Psoas muscle (tissue), 8 donors: ENCODE measurements around the gene PGP. TPM values are rescaled to one million over a fixed set of nuclear protein-coding genes. Genes with fewer than 3 reads are reported as not detected.

Experiments
- ATAC-seq, 4 donors: fragments of 200-7000 bp; cut with Tn5 transposase; one replicate each; pipeline ENCODE4 v1.9.1; 2020; ENCODE audit warnings: moderate library complexity in 3 of 4, mild to moderate bottlenecking in 2 of 4
- DNase-seq, 2 donors: peaks; one replicate each; pipeline ENCODE4 v3.0.0-alpha.2; 2020
- H3K27ac ChIP-seq: fragments of 200-600 bp; one replicate; pipeline ENCODE4 v1.8.0; 2022
- H3K27me3 ChIP-seq, 3 donors: fragments of 200-600 bp in 1 of 3; one replicate each; pipeline versions ENCODE4 v1.6.1 to v1.8.0; 2013 to 2022; ENCODE audit warnings: low read length in 2 of 3, mild to moderate bottlenecking in 2 of 3, moderate library complexity in 1 of 3; ENCODE audit not compliant: insufficient read depth in 3 of 3
- H3K36me3 ChIP-seq, 2 donors: fragments of 200-600 bp in 1 of 2; one replicate each; pipeline versions ENCODE4 v1.6.1 to v1.8.0; 2013 to 2022; ENCODE audit warnings: low read depth in 1 of 2, mild to moderate bottlenecking in 1 of 2, moderate library complexity in 1 of 2; ENCODE audit not compliant: insufficient read depth in 1 of 2
- H3K4me1 ChIP-seq: fragments of 200-600 bp; one replicate; pipeline ENCODE4 v1.8.0; 2022
- H3K4me3 ChIP-seq: fragments of 200-600 bp; one replicate; pipeline ENCODE4 v1.8.0; 2022; ENCODE audit warnings: mild to moderate bottlenecking
- H3K9me3 ChIP-seq: fragments of 200-600 bp; one replicate; pipeline ENCODE4 v1.8.0; 2022
- WGBS, 3 donors: extraction: QIAGEN DNeasy Blood & Tissue Kit; methylation state at CpG; one replicate each; pipeline versions ENCODE4 v1.1.6 to v1.1.7; 2013; 5-methylcytosine and 5-hydroxymethylcytosine counted together
- intact Hi-C, 2 donors: fragments of 100-400 bp; cut with DNase I; formaldehyde crosslinking; loops; one replicate each; pipeline versions ENCODE4 v1.11.0 to v1.14.2; 2022
- polyA plus RNA-seq, 3 donors: library from polyadenylated mRNA; stranded (reverse); fragments of 200-250 nt; gene quantifications; one replicate each; pipeline ENCODE4 v1.2.3, GENCODE V29; 2013
- total RNA-seq, 4 donors: library from RNA; stranded (reverse); fragmentation: NEBNext Ultra II Directional in 2 of 4; extraction: Animal tissue kit (Norgen Biotek cat#: 25700) in 2 of 4; gene quantifications; one replicate each; pipeline versions ENCODE4 v1.2.1 to v1.2.4, GENCODE V29; 2021 to 2023
- TF ChIP-seq, protein P1 (sequence below): fragments of 200-600 bp; IDR thresholded peaks from one replicate; pipeline ENCODE4 v1.8.0; 2022; ENCODE audit warnings: antibody characterized with exemption
- donor health status: healthy with polysubstance abuse.
- donor health status: DM: no; HTN: no; CAD: no; lungs with moderate emphysema.
- donor health status: Bipolar disorder and iron deficiency.
- donor health status: healthy.
- donor health status: DM: yes; HTN: yes; CAD: no.
- donor health status: DM: no; HTN: no; CAD: no.
- donor health status: DM: no; HTN: no; CAD: no.
- donor health status: DM: yes; HTN: yes; CAD: no.

The PGP gene
- total and polyA plus RNA-seq, 7 donors, result 20.9 to 35.9 (median 27.4) TPM

GRCh38 chr16:2184346-2184745, 30.3 kb downstream of the PGP start:
- no peaks in the 10 kb centered on the region for H3K36me3 ChIP-seq
- ATAC-seq, result no peak
- DNase-seq, result no peak
- WGBS, 3 donors, result 83 to 91% (median 85%) methylated on average over 19 of the region's 19 CpGs
- no peaks in the 10 kb centered on the region for H3K9me3 ChIP-seq
- TF ChIP-seq, protein P1, sequence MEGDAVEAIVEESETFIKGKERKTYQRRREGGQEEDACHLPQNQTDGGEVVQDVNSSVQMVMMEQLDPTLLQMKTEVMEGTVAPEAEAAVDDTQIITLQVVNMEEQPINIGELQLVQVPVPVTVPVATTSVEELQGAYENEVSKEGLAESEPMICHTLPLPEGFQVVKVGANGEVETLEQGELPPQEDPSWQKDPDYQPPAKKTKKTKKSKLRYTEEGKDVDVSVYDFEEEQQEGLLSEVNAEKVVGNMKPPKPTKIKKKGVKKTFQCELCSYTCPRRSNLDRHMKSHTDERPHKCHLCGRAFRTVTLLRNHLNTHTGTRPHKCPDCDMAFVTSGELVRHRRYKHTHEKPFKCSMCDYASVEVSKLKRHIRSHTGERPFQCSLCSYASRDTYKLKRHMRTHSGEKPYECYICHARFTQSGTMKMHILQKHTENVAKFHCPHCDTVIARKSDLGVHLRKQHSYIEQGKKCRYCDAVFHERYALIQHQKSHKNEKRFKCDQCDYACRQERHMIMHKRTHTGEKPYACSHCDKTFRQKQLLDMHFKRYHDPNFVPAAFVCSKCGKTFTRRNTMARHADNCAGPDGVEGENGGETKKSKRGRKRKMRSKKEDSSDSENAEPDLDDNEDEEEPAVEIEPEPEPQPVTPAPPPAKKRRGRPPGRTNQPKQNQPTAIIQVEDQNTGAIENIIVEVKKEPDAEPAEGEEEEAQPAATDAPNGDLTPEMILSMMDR, result no peak
- no peak overlapping the region for H3K27ac ChIP-seq
- H3K4me3 ChIP-seq, result no peak overlapping the region
- H3K27me3 ChIP-seq, result no peaks in the 10 kb centered on the region
- no peaks in the 10 kb centered on the region for H3K4me1 ChIP-seq
- intact Hi-C loops, result no loop called here

DNA sequence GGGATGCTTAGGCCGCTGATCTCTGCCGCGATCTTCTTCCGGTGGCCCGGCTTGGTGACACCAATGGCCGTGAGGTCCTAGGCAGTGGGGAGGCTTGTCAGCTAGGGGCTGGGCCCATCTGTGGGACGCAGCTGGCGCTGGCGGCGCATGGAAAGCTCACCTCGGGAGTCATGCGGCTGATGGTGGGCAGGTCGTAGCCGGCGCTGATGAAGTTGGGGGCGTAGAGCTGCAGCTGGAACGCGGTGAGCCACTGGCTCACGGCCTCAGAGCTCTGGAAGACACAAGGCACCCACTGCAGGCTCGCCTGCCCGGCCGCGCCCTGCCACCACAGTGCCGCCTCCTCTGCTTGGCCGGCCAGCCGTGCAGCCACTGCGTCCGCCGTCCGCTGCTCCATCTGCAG, 31.0 kb downstream of the PGP start:
- Histone ChIP-seq H3K4me1 (no peaks in the 10 kb centered on the region), H3K36me3 (no peaks in the 10 kb centered on the region), H3K4me3 (no peak overlapping the region), H3K27ac (no peak overlapping the region), H3K9me3 (no peaks in the 10 kb centered on the region), H3K27me3 (no peaks in the 10 kb centered on the region)
- ATAC-seq (no peak), DNase-seq (no peak)
- intact Hi-C loops, result no loop called here
- TF ChIP-seq, protein P1, result no peak
- 86 to 88% (median 87%) methylated on average over 23 to 30 of the region's 30 CpGs for whole genome bisulfite sequencing, 3 donors

DNA sequence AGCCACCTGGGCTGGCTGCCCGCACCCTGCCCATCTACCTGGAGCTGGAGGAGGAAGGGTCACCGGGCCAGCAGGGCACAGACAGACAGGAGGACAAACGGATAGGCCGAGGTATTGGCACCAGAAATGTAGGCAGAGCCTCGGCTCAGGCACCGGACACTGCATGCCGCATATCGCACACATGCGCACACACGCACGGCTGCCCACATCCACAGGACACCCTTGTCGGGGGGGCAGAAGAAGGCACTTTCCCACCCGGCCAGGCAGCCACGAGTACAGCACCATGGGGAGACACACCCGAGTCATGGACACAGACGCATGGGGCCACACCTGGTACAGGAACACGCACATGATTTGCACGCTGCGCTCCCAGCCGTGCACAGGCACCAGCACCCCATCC, 32.7 kb downstream of the PGP start:
- H3K36me3 ChIP-seq, result peaks cover 3 to 14% of the 10 kb centered on the region in 2 donors
- ATAC-seq (no peak), DNase-seq (no peak)
- H3K9me3 ChIP-seq, result no peaks in the 10 kb centered on the region
- no peak overlapping the region for H3K27ac ChIP-seq
- no peaks in the 10 kb centered on the region for H3K27me3 ChIP-seq
- no peak overlapping the region for H3K4me3 ChIP-seq
- WGBS, 3 donors, result 83 to 94% (median 83%) methylated on average over 19 to 20 of the region's 20 CpGs
- TF ChIP-seq, protein P1, result no peak
- no peaks in the 10 kb centered on the region for H3K4me1 ChIP-seq
- intact Hi-C loops, result no loop called here

GRCh38 chr16:2180962-2181923, 33.4 kb downstream of the PGP start:
- no peak for DNase-seq
- intact Hi-C loops, result no loop called here
- Histone ChIP-seq H3K27ac (no peak overlapping the region), H3K4me3 (no peak overlapping the region), H3K4me1 (no peaks in the 10 kb centered on the region), H3K9me3 (no peaks in the 10 kb centered on the region), H3K27me3 (no peaks in the 10 kb centered on the region), H3K36me3 (peaks cover 3 to 21% of the 10 kb centered on the region in 2 donors)
- 69 to 78% (median 75%) methylated on average over 40 to 46 of the region's 46 CpGs for WGBS, 3 donors
- TF ChIP-seq, protein P1, result no peak
- no peak for ATAC-seq
